A549 treated with AZD9567 at 1 μM for 4 hours (cell line): ENCODE data around the gene SLC30A9. TPM values are rescaled to one million over a fixed set of nuclear protein-coding genes. Genes with fewer than 3 reads are reported as not detected.

ENCODE experiments used
- total RNA-seq: library from RNA; stranded (reverse); fragments of 200-300 nt; extraction: Qiagen RNA extraction; gene quantifications from 5 replicates; pipeline ENCODE4 v1.2.3, GENCODE V29; 2022; ENCODE audit not compliant: insufficient read depth

The SLC30A9 gene
- total RNA-seq, result 23.4 to 39.0 TPM (median 27.4 TPM) in 5 replicates

DNA sequence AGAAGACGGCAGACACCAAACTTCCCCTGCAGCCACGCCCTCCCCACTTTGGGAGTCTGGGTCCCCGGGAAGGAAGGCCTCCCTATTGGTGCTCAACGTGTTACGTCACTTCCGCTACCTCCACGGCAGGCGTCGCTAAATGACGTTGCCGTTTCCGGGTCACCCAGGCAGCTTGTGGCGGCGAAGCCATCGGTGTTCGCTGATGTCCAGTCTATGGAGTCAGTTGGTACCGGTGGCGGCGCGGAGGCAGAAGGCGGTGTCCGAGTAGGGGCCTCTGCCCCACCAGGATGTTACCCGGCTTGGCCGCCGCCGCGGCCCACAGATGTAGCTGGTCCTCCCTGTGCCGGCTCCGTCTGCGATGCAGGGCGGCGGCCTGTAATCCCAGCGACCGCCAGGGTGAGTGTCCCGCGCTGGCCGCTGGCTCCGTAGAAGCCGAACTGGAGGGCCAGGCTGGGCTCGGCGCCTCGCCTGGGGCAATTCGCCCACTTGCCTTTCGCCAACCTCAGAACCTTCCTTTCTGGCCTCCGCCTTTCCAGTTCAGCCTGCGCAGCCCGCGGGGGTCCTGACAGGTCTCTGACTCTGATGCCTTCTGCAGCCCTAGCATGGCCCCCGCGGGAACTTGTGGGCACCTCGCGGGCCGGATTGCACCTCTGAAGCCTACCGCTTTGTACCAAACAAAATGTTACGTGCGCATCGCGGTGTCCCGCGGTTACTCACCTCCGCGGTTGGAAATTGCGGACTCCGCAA, at the start of gene SLC30A9:
TSS of gene SLC30A9 (plus strand) at position 166 of the 747 bp plus-strand sequence. CDS start at position 288, 122 bp downstream.

DNA sequence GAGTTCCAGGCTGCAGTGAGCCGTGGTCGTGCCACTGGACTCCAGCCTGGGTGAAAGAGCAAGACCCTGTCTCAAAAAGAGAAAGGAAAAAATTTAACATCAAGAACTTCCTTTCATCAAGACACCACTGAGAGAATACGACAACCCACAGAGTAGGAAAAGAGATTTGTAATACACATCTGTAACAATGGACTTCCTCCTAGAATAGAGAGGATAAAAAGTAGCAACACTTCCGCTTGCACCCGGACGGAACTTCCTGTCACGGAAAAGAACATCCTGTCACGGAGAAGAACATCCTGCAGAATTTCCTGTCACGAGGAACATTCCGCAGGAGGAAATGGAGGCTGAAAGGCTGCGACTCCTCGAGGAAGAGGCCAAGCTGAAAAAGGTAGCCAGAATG, 8.9 kb upstream of the SLC30A9 start, which contains the start of gene DCAF4L1:
TSS of gene DCAF4L1 (plus strand) at position 301 of the 400 bp plus-strand sequence. CDS start at position 338, 37 bp downstream.

Other genes starting within 250 kb of the SLC30A9 start
- gene PHOX2B, start 241.8 kb upstream of the SLC30A9 start, total RNA-seq, result 0.04 TPM in 1 of 5 replicates, not detected in the others
- gene TMEM33, start 55.1 kb upstream of the SLC30A9 start, total RNA-seq, result 38.3 to 50.8 TPM (median 48.8 TPM) in 5 replicates
- gene DCAF4L1, start 8.8 kb upstream of the SLC30A9 start, total RNA-seq, result 0.07 to 0.28 TPM (median 0.10 TPM) in 4 of 5 replicates, not detected in the other
- 0.01 to 0.02 TPM (median 0.01 TPM) in 3 of 5 replicates, not detected in the others for gene BEND4, start 162.1 kb downstream of the SLC30A9 start, total RNA-seq